Measurements from ENCODE around the gene COX4I1.
"Not testable (repeated sequence)": the region's sequence is repeated elsewhere in the genome, so short reads cannot be mapped to it uniquely, and the experiment has no call there.

COX4I1 gene

DNA sequence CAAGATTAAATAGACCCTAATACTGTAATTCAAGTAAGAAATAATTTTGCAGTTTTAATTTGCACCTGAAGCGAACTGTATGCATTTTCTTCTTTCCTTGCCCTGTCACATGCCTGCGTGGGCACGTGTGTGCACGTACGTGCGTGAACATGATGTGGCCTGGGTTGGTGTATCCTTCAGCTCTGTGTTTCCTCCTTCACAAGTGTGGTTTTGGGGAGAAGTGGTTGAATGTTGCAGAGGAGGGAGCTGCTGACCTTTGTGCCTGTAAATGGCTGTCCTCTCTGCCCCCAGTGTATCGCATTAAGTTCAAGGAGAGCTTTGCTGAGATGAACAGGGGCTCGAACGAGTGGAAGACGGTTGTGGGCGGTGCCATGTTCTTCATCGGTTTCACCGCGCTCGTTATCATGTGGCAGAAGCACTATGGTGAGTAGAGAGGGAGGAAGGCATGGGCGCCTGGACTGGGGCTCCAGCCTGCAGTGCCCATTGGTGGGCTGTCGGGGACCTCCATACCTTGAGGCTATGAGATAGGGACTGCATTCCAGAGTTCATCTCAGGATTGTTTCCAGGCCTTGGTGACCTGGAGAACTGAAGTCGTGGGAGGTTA lies 6.0 kb downstream of the COX4I1 start:
- no peak for DNase-seq

GRCh38 chr16:85806539-85806938 lies 7.0 kb downstream of the COX4I1 start:
- no peak for DNase-seq

GRCh38 chr16:85807340-85807739 lies 7.8 kb downstream of the COX4I1 start:
- DNase-seq: not testable (repeated sequence)

DNA sequence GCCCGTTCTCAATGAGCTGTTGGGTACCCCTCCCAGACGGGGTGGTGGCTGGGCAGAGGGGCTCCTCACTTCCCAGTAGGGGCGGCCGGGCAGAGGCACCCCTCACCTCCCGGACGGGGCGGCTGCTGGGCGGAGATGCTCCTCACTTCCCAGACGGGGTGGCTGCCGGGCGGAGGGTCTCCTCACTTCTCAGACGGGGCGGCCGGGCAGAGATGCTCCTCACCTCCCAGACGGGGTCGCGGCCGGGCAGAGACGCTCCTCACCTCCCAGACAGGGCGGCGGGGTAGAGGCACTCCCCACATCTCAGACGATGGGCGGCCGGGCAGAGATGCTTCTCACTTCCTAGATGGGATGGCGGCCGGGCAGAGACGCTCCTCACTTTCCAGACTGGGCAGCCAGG lies 8.6 kb downstream of the COX4I1 start:
- not testable (repeated sequence) for DNase-seq

DNA sequence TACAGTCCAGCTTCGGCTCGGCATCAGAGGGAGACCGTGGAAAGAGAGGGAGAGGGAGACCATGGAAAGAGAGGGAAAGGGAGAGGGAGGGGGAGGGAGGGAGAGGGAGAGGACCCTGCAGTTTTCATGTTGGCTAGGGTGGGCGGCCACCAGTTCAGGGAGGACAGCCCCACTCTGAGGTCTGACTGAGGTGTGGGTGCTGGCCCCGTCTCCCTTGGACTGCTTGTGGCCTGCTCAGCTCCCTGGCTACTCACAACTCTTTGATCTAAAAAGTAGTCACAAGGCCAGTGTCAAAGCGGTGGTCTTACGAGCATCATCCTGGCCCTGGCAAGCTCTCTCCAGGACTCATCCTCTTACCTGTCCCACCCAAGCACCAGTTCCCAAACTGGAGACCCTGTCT lies 9.4 kb downstream of the COX4I1 start:
- DNase-seq: no peak

DNA sequence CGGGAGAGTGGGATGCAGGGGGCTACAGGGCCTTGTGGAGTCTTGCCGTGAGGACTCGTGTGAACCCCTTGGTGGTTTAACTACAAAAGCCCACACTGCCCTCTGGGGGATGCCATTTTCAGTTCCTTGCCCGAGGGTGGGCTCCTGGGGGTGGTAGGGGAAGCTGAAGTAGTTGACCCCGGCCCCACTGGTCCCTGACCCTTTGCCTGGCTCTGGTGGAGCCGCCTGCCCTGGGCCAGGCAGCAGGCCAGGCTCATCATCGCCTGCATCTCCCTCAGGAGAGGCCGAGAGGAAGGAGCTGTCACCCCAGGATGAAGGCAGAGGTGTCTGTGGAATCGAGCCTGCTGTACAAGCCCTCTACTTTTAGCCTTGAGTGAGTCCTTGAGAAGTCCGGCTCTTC lies 10.2 kb downstream of the COX4I1 start:
- no peak for DNase-seq

- DNase-seq: no peak
Observed at GRCh38 chr16:85810097-85810741, 10.7 kb downstream of the COX4I1 start.

GRCh38 chr16:85810742-85811115 lies 11.2 kb downstream of the COX4I1 start:
- no peak for DNase-seq

- no peak for DNase-seq
Observed at GRCh38 chr16:85812031-85812807, 12.7 kb downstream of the COX4I1 start.

DNA sequence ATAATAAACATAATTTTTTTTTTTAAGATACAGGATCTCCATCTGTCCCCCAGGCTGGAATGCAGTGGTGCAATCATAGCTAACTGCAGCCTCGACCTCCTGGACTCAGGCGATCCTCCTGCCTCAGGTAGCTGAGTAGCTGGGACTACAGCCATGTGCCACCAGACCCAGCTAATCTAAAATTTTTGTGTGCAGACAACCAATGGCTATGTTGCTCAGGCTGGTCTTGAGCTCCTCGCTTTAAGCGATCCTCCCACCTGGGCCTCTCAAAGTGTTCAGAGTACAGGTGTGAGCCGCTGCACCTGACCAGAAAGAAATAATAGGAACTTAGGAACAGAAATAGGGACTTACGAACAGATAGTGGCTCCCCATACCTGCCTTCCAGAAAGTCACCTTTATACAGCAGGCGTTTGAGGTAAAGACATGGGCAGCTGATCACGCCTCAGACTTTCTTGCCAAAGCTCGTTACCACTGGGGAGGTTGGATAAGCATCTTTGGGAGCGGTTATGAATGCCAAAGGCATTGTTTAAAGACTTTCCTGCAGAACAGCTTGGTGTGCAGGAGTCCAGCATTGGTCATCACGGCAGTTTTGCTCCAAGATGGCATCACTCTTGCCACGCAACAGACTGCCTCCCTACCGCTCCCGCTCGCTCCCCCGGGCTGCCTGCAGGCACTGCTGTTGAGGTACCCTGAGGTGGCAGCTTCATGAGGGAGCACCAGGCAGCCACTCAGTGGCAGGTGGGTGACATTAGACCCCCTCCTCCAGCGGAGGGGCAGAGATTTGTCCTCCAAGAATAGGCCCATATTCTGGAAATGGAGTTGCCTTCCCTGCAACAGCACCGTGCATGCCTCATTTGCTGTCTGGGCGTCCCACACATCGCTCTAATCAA lies 13.6 kb downstream of the COX4I1 start:
- DNase-seq: no peak

GRCh38 chr16:85816159-85816558 lies 16.7 kb downstream of the COX4I1 start:
- no peak for DNase-seq

GRCh38 chr16:85817195-85817594 lies 17.7 kb downstream of the COX4I1 start:
- DNase-seq: not testable (repeated sequence)

GRCh38 chr16:85819245-85819644 lies 19.8 kb downstream of the COX4I1 start:
- DNase-seq: peak; percentile 56

- no peak for DNase-seq
Observed at GRCh38 chr16:85819771-85820170, 20.3 kb downstream of the COX4I1 start.

- DNase-seq: no peak
Observed at GRCh38 chr16:85820604-85821372, 21.3 kb downstream of the COX4I1 start.

GRCh38 chr16:85821390-85822135 lies 22.1 kb downstream of the COX4I1 start:
- peak; percentile 72 for DNase-seq

- no peak for DNase-seq
Observed at GRCh38 chr16:85822145-85822544, 22.6 kb downstream of the COX4I1 start.

GRCh38 chr16:85823328-85823920 lies 23.9 kb downstream of the COX4I1 start:
- no peak for DNase-seq

- no peak for DNase-seq
Observed at GRCh38 chr16:85824161-85825135, 25.0 kb downstream of the COX4I1 start.

GRCh38 chr16:85825326-85825725 lies 25.8 kb downstream of the COX4I1 start:
- no peak for DNase-seq
